Heart left ventricle (tissue), 16 donors: ENCODE results near the gene LIPG. TPM values are rescaled to one million over a fixed set of nuclear protein-coding genes. Genes with fewer than 3 reads are reported as not detected.

Experiments
- ATAC-seq, 4 donors: fragments of 200-7000 bp; cut with Tn5 transposase; one replicate each; pipeline ENCODE4 v1.9.1; 2020 to 2022; ENCODE audit warnings: moderate library complexity in 4 of 4, mild to moderate bottlenecking in 3 of 4, moderate number of reproducible peaks in 1 of 4
- DNase-seq, 5 donors: peaks; one replicate each; pipeline ENCODE4 v3.0.0-alpha.2; 2020
- H3K27ac ChIP-seq, 12 donors: fragments of 200-600 bp; sonication (generic) in 4 of 12; one replicate each; pipeline versions ENCODE4 v1.5.0 to v1.8.0; 2016 to 2022; ENCODE audit warnings: mild to moderate bottlenecking in 2 of 12
- H3K27me3 ChIP-seq, 9 donors: fragments of 200-600 bp; sonication (generic) in 2 of 9; one replicate each; pipeline versions ENCODE4 v1.5.1 to v1.8.0; 2016 to 2022; ENCODE audit warnings: mild to moderate bottlenecking in 3 of 9
- H3K36me3 ChIP-seq, 9 donors: fragments of 200-600 bp; sonication (generic) in 2 of 9; one replicate each; pipeline versions ENCODE4 v1.5.0 to v1.8.0; 2018 to 2022; ENCODE audit warnings: mild to moderate bottlenecking in 2 of 9
- H3K4me1 ChIP-seq, 12 donors: fragments of 200-600 bp; sonication (generic) in 4 of 12; one replicate each; pipeline versions ENCODE4 v1.5.0 to v1.8.0; 2016 to 2022; ENCODE audit warnings: mild to moderate bottlenecking in 3 of 12
- H3K4me3 ChIP-seq, 12 donors: fragments of 200-600 bp; sonication (generic) in 4 of 12; one replicate each; pipeline versions ENCODE4 v1.5.0 to v1.8.0; 2017 to 2022; ENCODE audit warnings: mild to moderate bottlenecking in 9 of 12, moderate library complexity in 4 of 12
- H3K9me3 ChIP-seq, 12 donors: fragments of 200-600 bp; sonication (generic) in 4 of 12; one replicate each; pipeline versions ENCODE4 v1.5.0 to v1.8.0; 2016 to 2022; ENCODE audit warnings: mild to moderate bottlenecking in 1 of 12
- POLR2A ChIP-seq, 2 donors: fragments of 450-650 bp; IDR thresholded peaks; one replicate each; pipeline ENCODE4 v1.6.1; 2017; ENCODE audit warnings: antibody characterized with exemption in 2 of 2, mild to moderate bottlenecking in 2 of 2, moderate library complexity in 2 of 2
- WGBS, 4 donors: extraction: QIAGEN DNeasy Blood & Tissue Kit in 2 of 4; methylation state at CpG; one replicate each; pipeline versions ENCODE4 v1.1.5 to v1.1.7; 2013 to 2018; 5-methylcytosine and 5-hydroxymethylcytosine counted together
- intact Hi-C, 10 donors: fragments of 100-400 bp; cut with DNase I; formaldehyde crosslinking; loops; one replicate each; pipeline versions ENCODE4 v1.11.1 to v1.14.2; 2022
- polyA plus RNA-seq, 2 donors: library from polyadenylated mRNA; stranded (reverse); fragments of 200-250 nt; gene quantifications; one replicate each; pipeline ENCODE4 v1.2.3, GENCODE V29; 2013
- total RNA-seq, 9 donors: library from RNA; depleted of rRNA in 2 of 9; stranded (reverse); fragments of >200 nt in 2 of 9; fragmentation: NEBNext Ultra II Directional in 3 of 9; extraction: Animal tissue kit (Norgen Biotek cat#: 25700) in 3 of 9; gene quantifications; one replicate each; pipeline versions ENCODE4 v1.1.0 to v1.2.4, GENCODE V29; 2016 to 2023
- TF ChIP-seq, protein P1 (sequence below), 12 donors: fragments of 200-600 bp; sonication (generic) in 4 of 12; IDR thresholded peaks; one replicate each; pipeline versions ENCODE4 v1.5.0 to v1.8.0; 2018 to 2022; ENCODE audit warnings: antibody characterized with exemption in 12 of 12, mild to moderate bottlenecking in 5 of 12
- donor health status: ischemic (EF 13 %, LVEDD 7.1; RV severe dilation, severe dysfunction).
- donor health status: healthy with polysubstance abuse.
- donor health status: DM: no; HTN: yes; CAD: no.
- donor health status: DM: no; HTN: no; CAD: no.
- donor health status: ischemic (EF 25% LVEDD 6.9; RV normal size, moderate dysfunction).
- donor health status: ischemic (EF 25% LVEDD 5.7; RV mildly dilated, moderate dysfunction).
- donor health status: healthy.
- donor health status: DM: yes; HTN: yes; CAD: no.
- donor health status: ischemic (EF 35%, LVEDD 5.7; RV mildly dilated, moderate dysfunction).
- donor health status: nonischemic (EF 11% LVEDD 7.7; RV severe dilation, severe dysfunction).
- donor health status: DM: yes; HTN: yes; CAD: no.
- donor health status: PGD.
- donor health status: ischemic (EF 29% LVEDD 5.4; RV normal size, mild dysfunction).
- donor health status: nonischemic (EF 23%, LVEDD 6.1; RV moderate dilation, normal function).

The LIPG gene
- total and polyA plus RNA-seq, 11 donors = 0.04 to 12.1 (median 1.1) TPM; not detected in 3

DNA sequence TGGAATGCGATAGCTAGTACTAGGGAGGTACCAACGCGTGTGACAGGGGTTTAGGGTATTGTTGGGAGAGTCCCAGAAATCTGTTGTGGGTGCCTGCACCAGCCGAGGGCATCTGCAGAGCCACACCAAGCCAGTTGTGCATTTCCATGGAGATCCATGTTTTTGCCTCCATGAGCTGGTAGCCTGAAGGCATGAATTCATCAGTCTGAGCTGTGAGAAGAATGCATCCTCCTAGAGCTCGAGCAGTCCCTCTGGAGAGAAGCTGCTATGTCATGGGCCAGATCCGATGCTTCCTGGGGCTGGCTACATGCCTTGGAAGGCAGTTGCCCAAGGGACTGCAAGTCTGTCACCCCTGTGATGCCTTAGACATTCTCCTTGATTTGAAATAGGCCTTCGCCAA is 57.9 kb downstream of the LIPG start:
- WGBS, 4 donors = 75 to 78% (median 78%) methylated on average over 7 of the region's 7 CpGs
- DNase-seq (no peak), ATAC-seq (no peak)
- Histone ChIP-seq H3K9me3 (no peaks in the 10 kb centered on the region), H3K4me3 (no peak overlapping the region), H3K27ac (no peak overlapping the region), H3K4me1 (peaks cover 0 to 7% (median 0%) of the 10 kb centered on the region in 12 donors), H3K27me3 (peaks cover 0 to 32% (median 6%) of the 10 kb centered on the region in 9 donors), H3K36me3 (no peaks in the 10 kb centered on the region)
- TF ChIP-seq, protein P1, sequence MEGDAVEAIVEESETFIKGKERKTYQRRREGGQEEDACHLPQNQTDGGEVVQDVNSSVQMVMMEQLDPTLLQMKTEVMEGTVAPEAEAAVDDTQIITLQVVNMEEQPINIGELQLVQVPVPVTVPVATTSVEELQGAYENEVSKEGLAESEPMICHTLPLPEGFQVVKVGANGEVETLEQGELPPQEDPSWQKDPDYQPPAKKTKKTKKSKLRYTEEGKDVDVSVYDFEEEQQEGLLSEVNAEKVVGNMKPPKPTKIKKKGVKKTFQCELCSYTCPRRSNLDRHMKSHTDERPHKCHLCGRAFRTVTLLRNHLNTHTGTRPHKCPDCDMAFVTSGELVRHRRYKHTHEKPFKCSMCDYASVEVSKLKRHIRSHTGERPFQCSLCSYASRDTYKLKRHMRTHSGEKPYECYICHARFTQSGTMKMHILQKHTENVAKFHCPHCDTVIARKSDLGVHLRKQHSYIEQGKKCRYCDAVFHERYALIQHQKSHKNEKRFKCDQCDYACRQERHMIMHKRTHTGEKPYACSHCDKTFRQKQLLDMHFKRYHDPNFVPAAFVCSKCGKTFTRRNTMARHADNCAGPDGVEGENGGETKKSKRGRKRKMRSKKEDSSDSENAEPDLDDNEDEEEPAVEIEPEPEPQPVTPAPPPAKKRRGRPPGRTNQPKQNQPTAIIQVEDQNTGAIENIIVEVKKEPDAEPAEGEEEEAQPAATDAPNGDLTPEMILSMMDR (IDR thresholded peaks at IDR 0.05) = no peak
- no peak for TF ChIP-seq POLR2A (IDR thresholded peaks at IDR 0.05)
- intact Hi-C loops = loop anchor here in 2 of 10 donors (10.0 kb wide), 2 partner anchors 55 to 125 kb away; partner anchors contain the start of gene LIPG (in 1 of the 2)

GRCh38 chr18:49621301-49621700 is 59.4 kb downstream of the LIPG start:
- H3K4me1 ChIP-seq = peaks cover 0 to 7% (median 0%) of the 10 kb centered on the region in 12 donors
- no peak overlapping the region for H3K27ac ChIP-seq
- no peak for DNase-seq
- intact Hi-C loops = loop anchor here in 2 of 10 donors (10.0 kb wide), 2 partner anchors 56 to 124 kb away; partner anchors contain the start of gene LIPG (in 1 of the 2)
- WGBS, 4 donors = 68 to 74% (median 72%) methylated on average over 3 of the region's 3 CpGs
- no peak for ATAC-seq
- peaks cover 0 to 32% (median 6%) of the 10 kb centered on the region in 9 donors for H3K27me3 ChIP-seq
- no peak overlapping the region for H3K4me3 ChIP-seq
- no peak for TF ChIP-seq POLR2A (IDR thresholded peaks at IDR 0.05)
- TF ChIP-seq, protein P1 (IDR thresholded peaks at IDR 0.05) = no peak
- no peaks in the 10 kb centered on the region for H3K9me3 ChIP-seq
- H3K36me3 ChIP-seq = no peaks in the 10 kb centered on the region

- Histone ChIP-seq H3K4me1 (peaks cover 0 to 7% (median 0%) of the 10 kb centered on the region in 12 donors), H3K4me3 (no peak overlapping the region), H3K9me3 (no peaks in the 10 kb centered on the region), H3K27me3 (peaks cover 0 to 37% (median 6%) of the 10 kb centered on the region in 9 donors), H3K27ac (no peak overlapping the region), H3K36me3 (no peaks in the 10 kb centered on the region)
- TF ChIP-seq, protein P1 (IDR thresholded peaks at IDR 0.05) = no peak
- no peak for TF ChIP-seq POLR2A (IDR thresholded peaks at IDR 0.05)
- ATAC-seq (no peak), DNase-seq (no peak)
- intact Hi-C loops = loop anchor here in 2 of 10 donors (10.0 kb wide), 2 partner anchors 57 to 123 kb away; partner anchors contain the start of gene LIPG (in 1 of the 2)
- 55 to 69% (median 61%) methylated on average over 12 of the region's 12 CpGs for WGBS, 4 donors
These were observed 60.0 kb downstream of the LIPG start for GRCh38 chr18:49621717-49622351.

GRCh38 chr18:49623571-49623970 is 61.7 kb downstream of the LIPG start:
- 86 to 92% (median 89%) methylated on average over 6 of the region's 6 CpGs for WGBS, 4 donors
- DNase-seq = no peak
- H3K4me1 ChIP-seq = peaks cover 0 to 6% (median 0%) of the 10 kb centered on the region in 12 donors
- TF ChIP-seq, protein P1 (IDR thresholded peaks at IDR 0.05) = no peak
- no peak for TF ChIP-seq POLR2A (IDR thresholded peaks at IDR 0.05)
- ATAC-seq = no peak
- intact Hi-C loops = loop anchor here in 2 of 10 donors (10.0 kb wide), 2 partner anchors 59 to 121 kb away; partner anchors contain the start of gene LIPG (in 1 of the 2)
- no peaks in the 10 kb centered on the region for H3K36me3 ChIP-seq
- H3K27me3 ChIP-seq = peaks cover 0 to 41% (median 6%) of the 10 kb centered on the region in 9 donors
- H3K9me3 ChIP-seq = no peaks in the 10 kb centered on the region
- no peak overlapping the region for H3K4me3 ChIP-seq
- H3K27ac ChIP-seq = no peak overlapping the region
